Measurements from ENCODE around the gene TAP2. TPM values are rescaled to one million over a fixed set of nuclear protein-coding genes. Genes with fewer than 3 reads are reported as not detected.
A peak's percentile ranks its signal among the peaks of the same experiment; 100 is the strongest.

TAP2 gene
- total RNA-seq, 2 donors from 2014 or later = 94.0 to 169 TPM

GRCh38 chr6:32847795-32848194 is 9.3 kb upstream of the TAP2 start:
- peaks cover 42% of the 10 kb centered on the region for H3K4me1 Mint-ChIP-seq
- peaks cover 100% of the 10 kb centered on the region for H3K36me3 Mint-ChIP-seq (ENCODE audit: low read depth)

GRCh38 chr6:32847004-32847403 is 8.5 kb upstream of the TAP2 start:
- Mint-ChIP-seq H3K36me3 (ENCODE audit: low read depth) (peaks cover 100% of the 10 kb centered on the region), H3K4me3 (peak overlapping the region; percentile 95), H3K27ac (peak overlapping the region; percentile 100), H3K27me3 (no peaks in the 10 kb centered on the region), H3K9me3 (peaks cover 3% of the 10 kb centered on the region), H3K4me1 (peaks cover 46% of the 10 kb centered on the region)
- ATAC-seq (replicated peaks) = no peak

More at GRCh38 chr6:32847795-32848194, 9.3 kb upstream of the TAP2 start:
- Mint-ChIP-seq H3K9me3 (peaks cover 3% of the 10 kb centered on the region), H3K27me3 (no peaks in the 10 kb centered on the region), H3K27ac (peak overlapping the region; percentile 100), H3K4me3 (peak overlapping the region; percentile 95)
- ATAC-seq (replicated peaks) = no peak

- Mint-ChIP-seq H3K36me3 (ENCODE audit: low read depth) (peaks cover 100% of the 10 kb centered on the region), H3K4me1 (peaks cover 50% of the 10 kb centered on the region), H3K27ac (peak overlapping the region; percentile 100), H3K9me3 (peaks cover 3% of the 10 kb centered on the region), H3K4me3 (peak overlapping the region; percentile 95), H3K27me3 (no peaks in the 10 kb centered on the region)
- peak; percentile 27 for ATAC-seq (replicated peaks)
Measured at GRCh38 chr6:32845384-32845884, 6.9 kb upstream of the TAP2 start.

GRCh38 chr6:32844839-32845383 is 6.4 kb upstream of the TAP2 start:
- ATAC-seq (replicated peaks) = peak; percentile 0
- Mint-ChIP-seq H3K36me3 (ENCODE audit: low read depth) (peaks cover 100% of the 10 kb centered on the region), H3K27ac (peak overlapping the region; percentile 100), H3K4me1 (peaks cover 49% of the 10 kb centered on the region), H3K27me3 (no peaks in the 10 kb centered on the region), H3K9me3 (peaks cover 3% of the 10 kb centered on the region), H3K4me3 (peak overlapping the region; percentile 95)

- peak within 1 kb of the TSS; percentile 100 for H3K27ac Mint-ChIP-seq
- peaks cover 47% of the 10 kb centered on the region for H3K4me1 Mint-ChIP-seq
- H3K36me3 Mint-ChIP-seq (ENCODE audit: low read depth) = peaks cover 95% of the 10 kb centered on the region
- no peaks in the 10 kb centered on the region for H3K27me3 Mint-ChIP-seq
- peak within 1 kb of the TSS; percentile 95 for H3K4me3 Mint-ChIP-seq
- peaks cover 3% of the 10 kb centered on the region for H3K9me3 Mint-ChIP-seq
- peak; percentile 81 for ATAC-seq (replicated peaks)
Measured at GRCh38 chr6:32843979-32844838, 5.7 kb upstream of the TAP2 start, which contains the start of gene PSMB8. TSS of gene PSMB8 (minus strand) at chr6:32844047. CDS start at chr6:32843996, 51 bp downstream.

GRCh38 chr6:32843331-32843978 is 4.9 kb upstream of the TAP2 start:
- no peak for ATAC-seq (replicated peaks)
- H3K4me1 Mint-ChIP-seq = peaks cover 39% of the 10 kb centered on the region
- peak overlapping the region; percentile 100 for H3K27ac Mint-ChIP-seq
- H3K27me3 Mint-ChIP-seq = no peaks in the 10 kb centered on the region
- H3K36me3 Mint-ChIP-seq (ENCODE audit: low read depth) = peaks cover 87% of the 10 kb centered on the region
- H3K4me3 Mint-ChIP-seq = peak overlapping the region; percentile 95
- H3K9me3 Mint-ChIP-seq = peaks cover 3% of the 10 kb centered on the region

GRCh38 chr6:32842690-32843089 is 4.2 kb upstream of the TAP2 start:
- peaks cover 32% of the 10 kb centered on the region for H3K4me1 Mint-ChIP-seq
- peaks cover 81% of the 10 kb centered on the region for H3K36me3 Mint-ChIP-seq (ENCODE audit: low read depth)
- no peaks in the 10 kb centered on the region for H3K9me3 Mint-ChIP-seq
- peak overlapping the region; percentile 100 for H3K27ac Mint-ChIP-seq
- H3K4me3 Mint-ChIP-seq = peak overlapping the region; percentile 95
- no peak for ATAC-seq (replicated peaks)
- H3K27me3 Mint-ChIP-seq = no peaks in the 10 kb centered on the region

- Mint-ChIP-seq H3K27me3 (no peaks in the 10 kb centered on the region), H3K27ac (peak overlapping the region; percentile 100), H3K36me3 (ENCODE audit: low read depth) (peaks cover 81% of the 10 kb centered on the region), H3K4me1 (peaks cover 30% of the 10 kb centered on the region), H3K4me3 (peak overlapping the region; percentile 95), H3K9me3 (no peaks in the 10 kb centered on the region)
- no peak for ATAC-seq (replicated peaks)
Measured at GRCh38 chr6:32842021-32842650, 3.6 kb upstream of the TAP2 start.

- Mint-ChIP-seq H3K4me3 (peak overlapping the region; percentile 95), H3K4me1 (peaks cover 37% of the 10 kb centered on the region), H3K27ac (peak overlapping the region; percentile 100), H3K9me3 (no peaks in the 10 kb centered on the region), H3K27me3 (no peaks in the 10 kb centered on the region), H3K36me3 (ENCODE audit: low read depth) (peaks cover 81% of the 10 kb centered on the region)
- peak; percentile 4 for ATAC-seq (replicated peaks)
Measured at GRCh38 chr6:32840604-32841246, 2.2 kb upstream of the TAP2 start.

GRCh38 chr6:32839356-32839755 is 817 bp upstream of the TAP2 start:
- H3K27ac Mint-ChIP-seq = peak overlapping the region; percentile 65
- H3K4me1 Mint-ChIP-seq = peaks cover 49% of the 10 kb centered on the region
- no peaks in the 10 kb centered on the region for H3K9me3 Mint-ChIP-seq
- H3K36me3 Mint-ChIP-seq (ENCODE audit: low read depth) = peaks cover 81% of the 10 kb centered on the region
- H3K4me3 Mint-ChIP-seq = peak overlapping the region; percentile 95
- no peaks in the 10 kb centered on the region for H3K27me3 Mint-ChIP-seq
- ATAC-seq (replicated peaks) = no peak

- Mint-ChIP-seq H3K4me1 (peaks cover 62% of the 10 kb centered on the region), H3K27ac (peak overlapping the region; percentile 65), H3K27me3 (no peaks in the 10 kb centered on the region), H3K9me3 (no peaks in the 10 kb centered on the region), H3K4me3 (peak overlapping the region; percentile 95), H3K36me3 (ENCODE audit: low read depth) (peaks cover 81% of the 10 kb centered on the region)
- peak; percentile 10 for ATAC-seq (replicated peaks)
Measured at GRCh38 chr6:32837651-32838113, 857 bp downstream of the TAP2 start.

GRCh38 chr6:32836873-32837272 is 1.7 kb downstream of the TAP2 start:
- Mint-ChIP-seq H3K27me3 (no peaks in the 10 kb centered on the region), H3K4me1 (peaks cover 58% of the 10 kb centered on the region), H3K9me3 (no peaks in the 10 kb centered on the region), H3K27ac (peak overlapping the region; percentile 65), H3K4me3 (peak overlapping the region; percentile 95), H3K36me3 (ENCODE audit: low read depth) (peaks cover 81% of the 10 kb centered on the region)
- no peak for ATAC-seq (replicated peaks)

- Mint-ChIP-seq H3K36me3 (ENCODE audit: low read depth) (peaks cover 81% of the 10 kb centered on the region), H3K4me1 (peaks cover 52% of the 10 kb centered on the region), H3K4me3 (peak overlapping the region; percentile 95), H3K27ac (peak overlapping the region; percentile 65), H3K27me3 (no peaks in the 10 kb centered on the region), H3K9me3 (no peaks in the 10 kb centered on the region)
- ATAC-seq (replicated peaks) = no peak
Measured at GRCh38 chr6:32835167-32835893, 3.2 kb downstream of the TAP2 start.

All from activated T-helper 17 cell treated with anti-CD3 and anti-CD28 coated beads, Interleukin-2, amount 50 U/mL, for 72 hours (primary cell).